ENCODE measurements around the gene FBXO2.

FBXO2 gene

DNA sequence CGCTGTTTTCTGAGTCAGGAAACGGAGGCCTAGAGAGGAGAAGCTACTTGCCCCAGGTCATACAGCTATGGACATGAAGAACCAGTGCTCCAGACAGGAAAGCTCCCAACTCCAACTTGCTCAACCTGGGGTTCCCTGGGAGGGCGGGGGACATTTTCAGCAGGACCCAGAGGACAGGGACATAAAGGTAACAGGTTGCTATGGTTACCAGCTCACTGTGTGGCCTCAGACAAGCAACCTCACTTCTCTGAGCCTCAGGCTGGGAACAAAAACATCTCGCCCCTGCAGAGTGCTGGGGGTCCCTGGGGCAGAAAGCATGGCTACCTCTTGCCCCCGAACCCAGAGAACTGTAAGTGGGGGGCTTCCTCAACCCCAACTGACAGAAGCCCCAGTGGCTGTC, 16.1 kb downstream of the FBXO2 start:
- H3F3A ChIP-seq (ENCODE audit: insufficient read depth, low read length), result no peaks in the 10 kb centered on the region
- peaks cover 87% of the 10 kb centered on the region for H3K27me3 ChIP-seq (replicated peaks; ENCODE audit: insufficient read depth, low read length)
- no peak overlapping the region for H3K9ac ChIP-seq (ENCODE audit: low read length)
- TF ChIP-seq, protein P1, sequence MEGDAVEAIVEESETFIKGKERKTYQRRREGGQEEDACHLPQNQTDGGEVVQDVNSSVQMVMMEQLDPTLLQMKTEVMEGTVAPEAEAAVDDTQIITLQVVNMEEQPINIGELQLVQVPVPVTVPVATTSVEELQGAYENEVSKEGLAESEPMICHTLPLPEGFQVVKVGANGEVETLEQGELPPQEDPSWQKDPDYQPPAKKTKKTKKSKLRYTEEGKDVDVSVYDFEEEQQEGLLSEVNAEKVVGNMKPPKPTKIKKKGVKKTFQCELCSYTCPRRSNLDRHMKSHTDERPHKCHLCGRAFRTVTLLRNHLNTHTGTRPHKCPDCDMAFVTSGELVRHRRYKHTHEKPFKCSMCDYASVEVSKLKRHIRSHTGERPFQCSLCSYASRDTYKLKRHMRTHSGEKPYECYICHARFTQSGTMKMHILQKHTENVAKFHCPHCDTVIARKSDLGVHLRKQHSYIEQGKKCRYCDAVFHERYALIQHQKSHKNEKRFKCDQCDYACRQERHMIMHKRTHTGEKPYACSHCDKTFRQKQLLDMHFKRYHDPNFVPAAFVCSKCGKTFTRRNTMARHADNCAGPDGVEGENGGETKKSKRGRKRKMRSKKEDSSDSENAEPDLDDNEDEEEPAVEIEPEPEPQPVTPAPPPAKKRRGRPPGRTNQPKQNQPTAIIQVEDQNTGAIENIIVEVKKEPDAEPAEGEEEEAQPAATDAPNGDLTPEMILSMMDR (IDR thresholded peaks at IDR 0.05; ENCODE audit: low read length), result no peak
- TF ChIP-seq EZH2phosphoT487 (IDR thresholded peaks at IDR 0.05; ENCODE audit: low read length), result no peak
- no peak for TF ChIP-seq EZH2 (optimal IDR thresholded peaks at IDR 0.05; ENCODE audit: low read depth, low read length)
- H3K4me1 ChIP-seq (ENCODE audit: low read length), result no peaks in the 10 kb centered on the region
- no peaks in the 10 kb centered on the region for H3K36me3 ChIP-seq (replicated peaks; ENCODE audit: insufficient read depth, low read length)
- DNase-seq, result no peak
- no peaks in the 10 kb centered on the region for H3K9me2 ChIP-seq (replicated peaks; ENCODE audit: insufficient read depth, low read length)
- H3K4me3 ChIP-seq (ENCODE audit: low read length), result no peak overlapping the region
- no peak overlapping the region for H3K27ac ChIP-seq (ENCODE audit: low read length)
- no peak overlapping the region for H3K4me2 ChIP-seq (ENCODE audit: low read depth, low read length)
- no peaks in the 10 kb centered on the region for H3K9me3 ChIP-seq (replicated peaks; ENCODE audit: insufficient read depth, low read length)
- no peaks in the 10 kb centered on the region for H4K20me1 ChIP-seq (ENCODE audit: insufficient read depth, low read length)
- H2AFZ ChIP-seq (ENCODE audit: low read length), result no peak overlapping the region
- no peaks in the 10 kb centered on the region for H3K79me2 ChIP-seq (ENCODE audit: low read length)

DNA sequence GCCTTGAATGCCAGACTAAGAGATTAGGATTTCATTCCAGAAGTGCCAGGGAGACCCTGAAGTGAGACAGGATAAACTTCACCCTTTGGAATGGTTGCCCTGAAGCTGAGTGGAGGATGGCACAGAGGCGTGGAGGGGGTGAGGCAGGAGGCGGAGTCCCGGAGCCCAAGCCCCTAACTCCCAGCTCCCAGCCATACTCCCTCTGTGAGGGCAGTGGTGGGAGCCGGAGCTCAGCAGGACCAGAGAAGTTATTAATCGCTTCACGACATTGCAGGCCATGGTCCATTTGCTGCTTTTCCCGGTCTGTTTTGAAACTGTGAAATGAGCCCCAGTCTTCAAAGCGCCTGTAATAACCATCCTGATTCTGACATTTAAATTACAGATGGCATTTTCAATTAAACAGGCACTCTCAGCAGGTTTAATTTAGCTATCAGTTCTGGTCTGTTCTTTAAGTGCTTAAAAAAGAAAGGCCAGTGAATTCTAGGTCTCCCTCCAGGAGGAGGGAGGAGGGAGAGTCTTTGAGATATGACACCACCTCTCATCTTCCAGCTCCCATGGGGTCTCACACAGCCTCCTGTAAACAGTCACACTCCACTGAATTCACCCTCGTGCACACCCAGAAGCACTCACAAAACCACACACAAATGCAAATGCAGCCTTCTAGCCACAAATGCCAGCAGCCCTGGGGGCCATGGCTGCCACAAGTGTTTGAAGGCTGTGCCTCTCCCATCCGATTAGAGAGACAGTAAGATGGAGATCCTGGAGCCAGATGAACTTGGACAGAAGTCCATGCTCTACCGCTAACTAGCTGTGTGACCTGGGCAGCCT, 19.6 kb downstream of the FBXO2 start:
- Histone ChIP-seq H3K27me3 (replicated peaks; ENCODE audit: insufficient read depth, low read length) (peaks cover 90% of the 10 kb centered on the region), H3K9ac (ENCODE audit: low read length) (no peak overlapping the region), H3K36me3 (replicated peaks; ENCODE audit: insufficient read depth, low read length) (no peaks in the 10 kb centered on the region), H3K9me2 (replicated peaks; ENCODE audit: insufficient read depth, low read length) (no peaks in the 10 kb centered on the region), H3K79me2 (ENCODE audit: low read length) (no peaks in the 10 kb centered on the region), H3K4me2 (ENCODE audit: low read depth, low read length) (no peak overlapping the region), H4K20me1 (ENCODE audit: insufficient read depth, low read length) (no peaks in the 10 kb centered on the region), H3F3A (ENCODE audit: insufficient read depth, low read length) (no peaks in the 10 kb centered on the region), H3K4me3 (ENCODE audit: low read length) (no peak overlapping the region), H3K4me1 (ENCODE audit: low read length) (no peaks in the 10 kb centered on the region), H3K27ac (ENCODE audit: low read length) (no peak overlapping the region), H2AFZ (ENCODE audit: low read length) (no peak overlapping the region), H3K9me3 (replicated peaks; ENCODE audit: insufficient read depth, low read length) (no peaks in the 10 kb centered on the region)
- TF ChIP-seq EZH2phosphoT487 (IDR thresholded peaks at IDR 0.05; ENCODE audit: low read length) (no peak), EZH2 (optimal IDR thresholded peaks at IDR 0.05; ENCODE audit: low read depth, low read length) (no peak)
- TF ChIP-seq, protein P1 (IDR thresholded peaks at IDR 0.05; ENCODE audit: low read length), result no peak
- no peak for DNase-seq

DNA sequence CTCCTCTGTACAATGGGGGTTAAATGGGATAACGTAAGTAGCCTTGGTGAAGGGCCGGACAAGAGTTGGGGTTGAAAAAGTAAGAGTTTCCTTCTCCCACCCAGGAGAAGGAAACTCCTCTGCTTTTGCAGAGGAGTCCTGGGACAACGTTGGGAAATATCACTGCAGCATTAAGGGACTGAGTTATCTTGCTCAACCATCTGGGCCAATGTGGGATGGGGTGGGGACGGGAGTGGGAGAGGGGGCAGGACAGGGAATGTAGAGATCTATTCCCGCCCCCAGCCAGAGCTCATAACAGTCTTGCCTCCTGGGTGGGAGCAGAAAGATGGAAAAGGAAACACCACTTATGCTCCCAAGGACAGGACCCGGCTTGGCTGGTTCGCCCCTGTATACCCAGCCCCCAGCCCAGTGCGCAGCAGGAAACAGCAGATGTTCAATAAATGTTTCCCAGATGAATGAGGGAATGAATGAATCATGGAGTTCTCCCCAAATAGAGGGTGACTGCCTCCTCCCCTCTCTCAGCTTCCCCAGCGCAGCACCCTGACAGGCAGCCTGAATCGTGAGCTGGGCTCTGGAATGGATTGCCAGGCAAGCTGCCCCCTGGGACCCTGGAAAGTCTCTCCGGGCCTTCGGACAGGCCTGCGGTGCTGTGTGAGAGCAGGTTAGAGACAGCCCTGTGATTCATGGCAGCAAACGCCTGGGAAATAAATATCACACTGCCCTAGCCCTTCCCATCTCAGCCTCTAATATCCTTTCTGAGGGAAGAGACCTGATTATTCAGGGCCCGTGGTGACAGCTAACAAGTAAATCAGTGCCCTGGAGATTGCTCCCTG, 24.8 kb downstream of the FBXO2 start:
- H3K4me1 ChIP-seq (ENCODE audit: low read length), result no peaks in the 10 kb centered on the region
- no peaks in the 10 kb centered on the region for H3F3A ChIP-seq (ENCODE audit: insufficient read depth, low read length)
- H3K9me3 ChIP-seq (replicated peaks; ENCODE audit: insufficient read depth, low read length), result no peaks in the 10 kb centered on the region
- H3K4me2 ChIP-seq (ENCODE audit: low read depth, low read length), result no peak overlapping the region
- no peaks in the 10 kb centered on the region for H3K36me3 ChIP-seq (replicated peaks; ENCODE audit: insufficient read depth, low read length)
- peaks cover 89% of the 10 kb centered on the region for H3K27me3 ChIP-seq (replicated peaks; ENCODE audit: insufficient read depth, low read length)
- H3K79me2 ChIP-seq (ENCODE audit: low read length), result no peaks in the 10 kb centered on the region
- no peak overlapping the region for H3K4me3 ChIP-seq (ENCODE audit: low read length)
- TF ChIP-seq EZH2phosphoT487 (IDR thresholded peaks at IDR 0.05; ENCODE audit: low read length) (no peak), EZH2 (optimal IDR thresholded peaks at IDR 0.05; ENCODE audit: low read depth, low read length) (no peak)
- TF ChIP-seq, protein P1 (IDR thresholded peaks at IDR 0.05; ENCODE audit: low read length), result no peak
- no peak overlapping the region for H3K9ac ChIP-seq (ENCODE audit: low read length)
- no peak overlapping the region for H2AFZ ChIP-seq (ENCODE audit: low read length)
- no peak for DNase-seq
- no peaks in the 10 kb centered on the region for H4K20me1 ChIP-seq (ENCODE audit: insufficient read depth, low read length)
- H3K27ac ChIP-seq (ENCODE audit: low read length), result no peak overlapping the region
- no peaks in the 10 kb centered on the region for H3K9me2 ChIP-seq (replicated peaks; ENCODE audit: insufficient read depth, low read length)

All from MM.1S (cell line).